Keratinocyte (primary cell): Measurements from ENCODE around the gene KCNK5. TPM values are rescaled to one million over a fixed set of nuclear protein-coding genes. Genes with fewer than 3 reads are reported as not detected.

ENCODE experiments used
- DNase-seq: peaks from one replicate; pipeline ENCODE4 v3.0.0-alpha.2; 2011; ENCODE audit warnings: low read depth, missing footprints, low spot score
- FAIRE-seq: peaks from 2 replicates; lab custom pipeline; 2011; peaks lifted over from hg19 to GRCh38; lab: Jason Lieb, UNC
- H2AFZ ChIP-seq: 2 replicates; pipeline ENCODE4 v1.6.0; 2012; ENCODE audit warnings: low read length, control low read depth, inconsistent platforms; ENCODE audit not compliant: control insufficient read depth
- H3K27ac ChIP-seq: 2 replicates; pipeline ENCODE4 v1.5.1; 2011; ENCODE audit warnings: low read length; ENCODE audit not compliant: control insufficient read depth, insufficient read depth
- H3K27me3 ChIP-seq: 3 replicates; pipeline ENCODE4 v1.6.0; 2011; ENCODE audit warnings: low read length; ENCODE audit not compliant: control insufficient read depth, insufficient read depth; ENCODE audit errors: extremely low read depth
- H3K36me3 ChIP-seq, 2 experiments: 2 replicates in 1 of 2; 3 replicates in 1 of 2; pipeline ENCODE4 v1.5.1; 2011; ENCODE audit warnings: low read length in 2 of 2, mild to moderate bottlenecking in 1 of 2; ENCODE audit not compliant: control insufficient read depth in 2 of 2, insufficient read depth in 2 of 2; ENCODE audit errors: extremely low read depth in 1 of 2
- H3K4me1 ChIP-seq: 3 replicates; pipeline ENCODE4 v1.5.1; 2011; ENCODE audit warnings: low read length; ENCODE audit not compliant: control insufficient read depth, insufficient read depth; ENCODE audit errors: extremely low read depth
- H3K4me2 ChIP-seq: 3 replicates; pipeline ENCODE4 v1.6.0; 2011; ENCODE audit warnings: low read depth, low read length; ENCODE audit not compliant: control insufficient read depth, insufficient read depth; ENCODE audit errors: extremely low read depth
- H3K4me3 ChIP-seq, 3 experiments: fragments of 200-600 bp in 1 of 3; sonication (generic) in 1 of 3; 2 replicates in 2 of 3; 3 replicates in 1 of 3; pipeline ENCODE4 v1.5.1; 2011 to 2016; ENCODE audit warnings: low read length in 3 of 3, mild to moderate bottlenecking in 3 of 3, control low read depth in 2 of 3, inconsistent platforms in 1 of 3, low read depth in 1 of 3, mixed read lengths in 1 of 3, mixed run types in 1 of 3, moderate library complexity in 1 of 3; ENCODE audit not compliant: control insufficient read depth in 2 of 3, insufficient read depth in 2 of 3; ENCODE audit errors: extremely low read depth in 1 of 3
- H3K79me2 ChIP-seq: 2 replicates; pipeline ENCODE4 v1.6.0; 2012; ENCODE audit warnings: low read length; ENCODE audit not compliant: control insufficient read depth, insufficient read depth
- H3K9ac ChIP-seq: 3 replicates; pipeline ENCODE4 v1.6.0; 2011; ENCODE audit warnings: low read length; ENCODE audit not compliant: control insufficient read depth, insufficient read depth; ENCODE audit errors: extremely low read depth
- H3K9me1 ChIP-seq: 3 replicates; pipeline ENCODE4 v1.6.0; 2011; ENCODE audit warnings: low read length; ENCODE audit not compliant: control insufficient read depth, insufficient read depth; ENCODE audit errors: extremely low read depth
- H3K9me3 ChIP-seq: 2 replicates; pipeline ENCODE4 v1.5.1; 2012; ENCODE audit warnings: low read depth, low read length; ENCODE audit not compliant: control insufficient read depth
- H4K20me1 ChIP-seq: 3 replicates; pipeline ENCODE4 v1.6.0; 2011; ENCODE audit warnings: low read length; ENCODE audit not compliant: control insufficient read depth, insufficient read depth; ENCODE audit errors: extremely low read depth
- EZH2 ChIP-seq: IDR thresholded peaks from one replicate; pipeline ENCODE4 v1.6.1; 2012; ENCODE audit warnings: inconsistent platforms, mild to moderate bottlenecking, low read length, moderate library complexity
- dilution Hi-C: fragments of 300-500 bp; cut with MboI; formaldehyde crosslinking; loops from one replicate; pipeline ENCODE4 v1.7.0; 2020; ENCODE audit warnings: low sequenced_read_pairs; ENCODE audit not compliant: extremely low pct_ligation_motif_present
- polyA plus RNA-seq, 5 experiments: library from polyadenylated mRNA; depleted of rRNA in 3 of 5; stranded (reverse) in 3 of 5; stranded (forward) in 1 of 5; unstranded in 1 of 5; fragments of >200 nt; gene quantifications; 1 replicate in 1 of 5; 2 replicates in 3 of 5; 3 replicates in 1 of 5; pipeline versions ENCODE4 v1.2.1 to v1.2.3, GENCODE V29; 2011 to 2012; ENCODE audit warnings: missing spikeins in 2 of 5, low read depth in 1 of 5, low replicate concordance in 1 of 5
- TF ChIP-seq, protein P1 (sequence below), 3 experiments: IDR thresholded peaks in 1 of 3; conservative IDR thresholded peaks in 1 of 3; optimal IDR thresholded peaks in 1 of 3; 2 replicates in 2 of 3; 3 replicates in 1 of 3; pipeline versions ENCODE3 to v1.5.1; 2011; ENCODE audit warnings: low read length in 3 of 3, mild to moderate bottlenecking in 3 of 3, moderate library complexity in 2 of 3, control low read depth in 1 of 3, inconsistent platforms in 1 of 3; ENCODE audit not compliant: insufficient read depth in 2 of 3; ENCODE audit errors: extremely low read depth in 1 of 3

KCNK5 gene
- polyA plus RNA-seq, 1 donor (not counting 4 experiments of a cell fraction or from before 2014, with no cell fraction given) = not detected

DNA sequence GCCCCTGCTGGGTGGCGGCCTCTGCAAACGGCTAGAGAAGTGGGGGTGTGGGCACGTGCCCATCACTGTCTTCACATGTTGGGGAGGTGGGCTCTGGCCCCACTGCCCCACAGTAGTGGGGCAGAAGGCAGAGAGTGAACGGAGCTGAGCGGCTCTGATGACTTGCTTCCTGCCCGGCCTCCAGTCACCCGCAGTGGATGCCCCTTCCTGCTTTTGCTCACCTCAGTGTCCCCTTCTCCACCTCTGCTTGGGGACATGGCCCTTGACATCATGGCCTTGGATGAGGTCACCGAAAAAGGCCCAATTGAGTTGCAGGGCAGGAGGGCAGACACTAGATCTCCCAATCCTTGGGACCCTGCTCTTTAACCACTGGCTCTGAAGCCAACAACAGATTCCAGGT lies 40.1 kb downstream of the KCNK5 start:
- DNase-seq = no peak
- no peak for FAIRE-seq
- Histone ChIP-seq H3K36me3 (no peaks in the 10 kb centered on the region), H4K20me1 (no peaks in the 10 kb centered on the region), H3K9me3 (no peaks in the 10 kb centered on the region), H2AFZ (no peak overlapping the region), H3K4me3 (no peak overlapping the region), H3K27me3 (no peaks in the 10 kb centered on the region), H3K4me1 (peaks cover 6% of the 10 kb centered on the region), H3K9ac (no peak overlapping the region), H3K79me2 (no peaks in the 10 kb centered on the region), H3K4me2 (no peak overlapping the region), H3K27ac (no peak overlapping the region), H3K9me1 (no peaks in the 10 kb centered on the region)
- TF ChIP-seq, protein P1, sequence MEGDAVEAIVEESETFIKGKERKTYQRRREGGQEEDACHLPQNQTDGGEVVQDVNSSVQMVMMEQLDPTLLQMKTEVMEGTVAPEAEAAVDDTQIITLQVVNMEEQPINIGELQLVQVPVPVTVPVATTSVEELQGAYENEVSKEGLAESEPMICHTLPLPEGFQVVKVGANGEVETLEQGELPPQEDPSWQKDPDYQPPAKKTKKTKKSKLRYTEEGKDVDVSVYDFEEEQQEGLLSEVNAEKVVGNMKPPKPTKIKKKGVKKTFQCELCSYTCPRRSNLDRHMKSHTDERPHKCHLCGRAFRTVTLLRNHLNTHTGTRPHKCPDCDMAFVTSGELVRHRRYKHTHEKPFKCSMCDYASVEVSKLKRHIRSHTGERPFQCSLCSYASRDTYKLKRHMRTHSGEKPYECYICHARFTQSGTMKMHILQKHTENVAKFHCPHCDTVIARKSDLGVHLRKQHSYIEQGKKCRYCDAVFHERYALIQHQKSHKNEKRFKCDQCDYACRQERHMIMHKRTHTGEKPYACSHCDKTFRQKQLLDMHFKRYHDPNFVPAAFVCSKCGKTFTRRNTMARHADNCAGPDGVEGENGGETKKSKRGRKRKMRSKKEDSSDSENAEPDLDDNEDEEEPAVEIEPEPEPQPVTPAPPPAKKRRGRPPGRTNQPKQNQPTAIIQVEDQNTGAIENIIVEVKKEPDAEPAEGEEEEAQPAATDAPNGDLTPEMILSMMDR (optimal IDR thresholded peaks at IDR 0.05 in 1 of 3, IDR thresholded peaks at IDR 0.05 in 1 of 3, conservative IDR thresholded peaks at IDR 0.05 in 1 of 3; ENCODE audit: extremely low read depth in 1 of 3, insufficient read depth in 2 of 3, low read length in 3 of 3) = no peak
- TF ChIP-seq EZH2 = no peak
- dilution Hi-C loops = no loop called here

DNA sequence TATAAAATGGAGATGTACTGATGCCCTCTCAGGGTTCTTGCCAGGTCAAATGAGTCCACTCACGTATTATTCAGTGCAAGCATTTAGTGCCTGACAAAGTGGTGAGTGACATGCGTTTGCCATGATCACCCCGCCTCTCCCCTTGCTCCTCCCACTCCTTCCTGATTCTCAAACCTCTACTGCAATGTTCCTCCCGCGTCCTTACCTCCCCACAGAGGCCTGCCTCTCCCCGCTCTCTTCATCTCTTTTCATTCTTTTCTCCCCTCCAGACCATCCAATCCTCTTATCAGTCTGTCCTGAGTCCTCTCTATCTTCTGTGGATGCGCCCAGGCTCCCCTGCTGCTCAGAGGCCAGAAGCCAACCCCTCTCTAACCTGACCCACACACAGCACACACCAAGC lies 40.7 kb downstream of the KCNK5 start:
- H3K9ac ChIP-seq = no peak overlapping the region
- H3K4me2 ChIP-seq = no peak overlapping the region
- peaks cover 6% of the 10 kb centered on the region for H3K4me1 ChIP-seq
- H2AFZ ChIP-seq = no peak overlapping the region
- no peaks in the 10 kb centered on the region for H3K36me3 ChIP-seq
- dilution Hi-C loops = no loop called here
- no peaks in the 10 kb centered on the region for H3K9me3 ChIP-seq
- H3K4me3 ChIP-seq = no peak overlapping the region
- no peaks in the 10 kb centered on the region for H3K79me2 ChIP-seq
- FAIRE-seq = no peak
- H4K20me1 ChIP-seq = no peaks in the 10 kb centered on the region
- H3K27ac ChIP-seq = no peak overlapping the region
- DNase-seq = no peak
- no peak for TF ChIP-seq EZH2
- TF ChIP-seq, protein P1 (optimal IDR thresholded peaks at IDR 0.05 in 1 of 3, IDR thresholded peaks at IDR 0.05 in 1 of 3, conservative IDR thresholded peaks at IDR 0.05 in 1 of 3; ENCODE audit: extremely low read depth in 1 of 3, insufficient read depth in 2 of 3, low read length in 3 of 3) = no peak
- H3K27me3 ChIP-seq = no peaks in the 10 kb centered on the region
- H3K9me1 ChIP-seq = no peaks in the 10 kb centered on the region
